Measurements from ENCODE around the gene TTC21B.

The TTC21B gene

GRCh38 chr2:165835363-165835762, 118.2 kb downstream of the TTC21B start:
- DNase-seq (ENCODE audit: low read depth in 2 of 2) = no peak
- TF ChIP-seq, protein P1, sequence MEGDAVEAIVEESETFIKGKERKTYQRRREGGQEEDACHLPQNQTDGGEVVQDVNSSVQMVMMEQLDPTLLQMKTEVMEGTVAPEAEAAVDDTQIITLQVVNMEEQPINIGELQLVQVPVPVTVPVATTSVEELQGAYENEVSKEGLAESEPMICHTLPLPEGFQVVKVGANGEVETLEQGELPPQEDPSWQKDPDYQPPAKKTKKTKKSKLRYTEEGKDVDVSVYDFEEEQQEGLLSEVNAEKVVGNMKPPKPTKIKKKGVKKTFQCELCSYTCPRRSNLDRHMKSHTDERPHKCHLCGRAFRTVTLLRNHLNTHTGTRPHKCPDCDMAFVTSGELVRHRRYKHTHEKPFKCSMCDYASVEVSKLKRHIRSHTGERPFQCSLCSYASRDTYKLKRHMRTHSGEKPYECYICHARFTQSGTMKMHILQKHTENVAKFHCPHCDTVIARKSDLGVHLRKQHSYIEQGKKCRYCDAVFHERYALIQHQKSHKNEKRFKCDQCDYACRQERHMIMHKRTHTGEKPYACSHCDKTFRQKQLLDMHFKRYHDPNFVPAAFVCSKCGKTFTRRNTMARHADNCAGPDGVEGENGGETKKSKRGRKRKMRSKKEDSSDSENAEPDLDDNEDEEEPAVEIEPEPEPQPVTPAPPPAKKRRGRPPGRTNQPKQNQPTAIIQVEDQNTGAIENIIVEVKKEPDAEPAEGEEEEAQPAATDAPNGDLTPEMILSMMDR (IDR thresholded peaks at IDR 0.05; ENCODE audit: low read depth, low read length) = no peak
- no peak overlapping the region for H3K4me3 ChIP-seq (replicated peaks in 1 of 2; ENCODE audit: low read depth in 2 of 2, low read length in 2 of 2)

DNA sequence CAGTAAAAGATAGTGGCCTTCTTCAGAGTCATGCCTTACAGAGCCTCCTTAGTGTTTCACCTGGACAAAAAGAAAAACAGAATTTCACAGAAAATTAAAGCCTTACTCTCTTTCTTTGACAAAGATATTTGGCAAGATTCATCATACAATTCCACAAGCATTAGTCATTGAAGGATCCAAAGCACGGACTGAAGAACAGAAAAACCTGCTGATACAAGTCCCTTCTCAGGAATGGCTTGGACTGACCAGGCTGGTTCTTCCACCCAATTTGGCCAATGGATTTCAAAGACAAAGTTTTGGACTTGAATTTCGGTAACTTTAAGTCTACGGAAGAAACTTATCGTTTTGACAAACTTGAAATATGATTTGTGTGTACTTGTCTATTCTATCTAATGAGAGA, 120.4 kb downstream of the TTC21B start:
- TF ChIP-seq, protein P1 (IDR thresholded peaks at IDR 0.05; ENCODE audit: low read depth, low read length) = no peak
- no peak overlapping the region for H3K4me3 ChIP-seq (replicated peaks in 1 of 2; ENCODE audit: low read depth in 2 of 2, low read length in 2 of 2)
- DNase-seq (ENCODE audit: low read depth in 2 of 2) = peak; percentile 42 to 78

DNA sequence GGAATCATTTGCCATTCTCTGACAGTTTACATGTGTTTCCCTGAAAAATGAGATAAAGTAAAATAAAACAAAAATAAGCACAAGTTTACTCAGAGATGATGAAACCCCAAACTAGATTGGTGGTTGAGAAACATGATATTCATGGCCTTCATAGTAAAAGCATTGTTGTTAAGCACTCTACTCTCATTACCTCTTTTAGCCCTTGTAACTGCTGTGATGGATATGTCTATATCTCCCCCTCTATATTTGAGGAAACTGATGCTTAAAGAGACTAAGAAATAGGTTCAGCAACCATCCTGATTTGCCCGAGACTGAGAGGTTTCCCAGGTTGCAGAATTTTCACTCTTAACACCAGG, 125.7 kb downstream of the TTC21B start:
- no peak overlapping the region for H3K4me3 ChIP-seq (replicated peaks in 1 of 2; ENCODE audit: low read depth in 2 of 2, low read length in 2 of 2)
- DNase-seq (ENCODE audit: low read depth in 2 of 2) = no peak
- TF ChIP-seq, protein P1 (IDR thresholded peaks at IDR 0.05; ENCODE audit: low read depth, low read length) = no peak

GRCh38 chr2:165827016-165827920, 126.3 kb downstream of the TTC21B start:
- TF ChIP-seq, protein P1 (IDR thresholded peaks at IDR 0.05; ENCODE audit: low read depth, low read length) = no peak
- H3K4me3 ChIP-seq (replicated peaks in 1 of 2; ENCODE audit: low read depth in 2 of 2, low read length in 2 of 2) = no peak overlapping the region
- no peak for DNase-seq (ENCODE audit: low read depth in 2 of 2)

GRCh38 chr2:165825041-165825440, 128.5 kb downstream of the TTC21B start:
- H3K4me3 ChIP-seq (replicated peaks in 1 of 2; ENCODE audit: low read depth in 2 of 2, low read length in 2 of 2) = no peak overlapping the region
- TF ChIP-seq, protein P1 (IDR thresholded peaks at IDR 0.05; ENCODE audit: low read depth, low read length) = no peak
- DNase-seq (ENCODE audit: low read depth in 2 of 2) = peak; percentile 19 to 50

Measured in cardiac fibroblast (primary cell).